Stimulated activated CD4-positive, alpha-beta T cell treated with anti-CD3 and anti-CD28 coated beads, Interleukin-4, amount 100 ng/mL, for 48 hours (primary cell): Measurements from ENCODE around the gene NAALADL1.

Experiments
- DNase-seq, 2 donors: peaks; one replicate each; pipeline ENCODE4 v3.0.0-alpha.2; 2020; ENCODE audit warnings: low read depth in 2 of 2

The NAALADL1 gene

DNA sequence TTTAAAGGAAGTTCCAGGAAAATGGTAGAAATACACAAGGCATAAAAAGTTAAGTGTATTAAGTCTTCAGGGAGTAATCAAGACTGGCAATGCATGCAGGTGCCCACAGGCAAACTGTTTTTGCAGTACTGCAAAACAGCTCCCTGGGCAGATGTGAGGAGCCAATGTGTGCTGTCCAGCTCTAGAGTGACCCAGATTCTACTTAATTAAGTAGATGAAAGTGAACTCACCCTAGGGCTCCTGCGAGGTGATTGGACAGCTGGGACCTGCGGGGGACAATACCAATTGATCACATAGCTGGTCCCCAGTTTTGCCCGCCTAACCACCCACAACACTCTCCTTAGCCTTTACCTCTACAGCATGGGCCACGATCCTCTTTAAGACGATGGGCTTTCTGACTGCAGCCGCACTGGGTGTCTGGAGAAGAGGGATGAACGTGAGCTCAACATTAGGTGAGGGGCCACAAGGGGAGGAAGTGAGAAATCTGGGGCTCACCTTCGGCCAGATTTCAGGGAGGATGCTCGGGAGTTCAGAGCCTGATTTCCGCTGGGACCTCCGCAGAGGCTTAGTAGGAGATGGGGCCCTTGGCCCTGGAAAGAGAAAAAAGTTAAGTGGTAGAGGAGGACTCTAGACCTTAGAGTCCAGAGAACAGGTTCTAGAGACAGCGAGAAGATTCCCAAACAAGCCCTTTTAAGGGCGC, 24.9 kb upstream of the NAALADL1 start:
- no peak for DNase-seq

DNA sequence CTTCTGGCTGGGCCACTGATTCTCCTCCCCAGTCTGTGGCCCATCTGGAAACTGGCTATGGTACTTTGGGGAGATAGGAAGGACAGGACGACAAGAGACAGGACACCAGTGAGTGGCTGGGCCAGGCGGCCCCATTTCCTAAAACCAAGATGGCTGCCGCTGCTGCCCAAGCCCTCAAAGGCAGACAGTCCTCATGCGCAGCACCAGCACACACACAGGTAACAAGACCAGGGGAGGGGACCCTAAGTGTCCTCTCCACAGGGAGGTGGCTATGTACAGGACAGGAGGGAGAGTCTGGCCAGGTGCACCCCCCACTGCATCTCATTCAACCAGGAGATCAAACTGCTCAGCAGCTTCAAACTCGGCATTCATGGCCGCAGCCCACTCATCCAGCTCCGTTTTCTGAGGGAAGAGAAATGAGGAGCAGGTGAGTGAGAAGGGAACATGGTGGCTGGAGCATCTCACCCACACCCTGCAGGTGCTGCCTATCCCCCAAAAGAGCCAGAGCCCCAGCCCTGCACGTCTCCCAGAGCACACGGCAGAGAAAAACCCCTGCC, 20.5 kb upstream of the NAALADL1 start:
- DNase-seq = no peak

DNA sequence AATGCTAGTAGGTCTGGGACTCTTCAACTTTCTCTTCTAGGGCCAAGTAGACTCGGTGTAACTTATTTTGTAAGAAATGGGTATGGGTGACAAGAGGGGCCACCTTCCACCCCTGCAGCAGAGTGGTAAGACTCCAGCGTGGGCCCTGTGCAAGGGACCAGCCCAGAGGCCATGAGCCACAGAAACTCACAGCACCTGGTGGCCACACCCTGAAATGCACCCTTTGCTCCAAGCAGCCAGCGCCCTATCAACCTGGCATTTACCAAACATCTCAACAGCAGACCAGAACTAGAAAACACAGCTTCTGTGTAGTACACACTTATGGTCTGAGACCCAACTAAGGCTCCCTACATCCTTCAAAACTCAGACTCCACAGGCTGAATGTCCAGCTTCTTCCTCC, 19.8 kb upstream of the NAALADL1 start:
- DNase-seq = peak; percentile 55 to 57

DNA sequence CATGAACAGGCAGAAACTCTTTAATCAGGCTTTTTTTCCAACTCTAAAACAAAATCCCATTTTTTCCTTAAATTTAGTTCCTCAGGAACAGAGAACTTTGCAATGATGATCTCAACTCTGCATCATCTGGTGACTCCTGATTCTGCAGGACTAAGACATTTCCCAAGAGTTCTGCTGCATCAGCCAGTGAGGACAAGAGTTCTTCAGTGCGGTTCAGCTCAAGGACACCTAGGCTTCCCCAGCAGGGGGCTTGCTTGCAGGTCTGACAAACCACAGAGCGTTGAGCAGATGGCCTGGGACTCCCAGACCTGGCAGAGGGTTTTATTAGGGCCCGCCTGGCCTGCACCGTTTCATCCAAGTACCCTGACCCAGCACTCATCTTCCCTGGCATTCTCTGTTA, 19.1 kb upstream of the NAALADL1 start:
- no peak for DNase-seq

DNA sequence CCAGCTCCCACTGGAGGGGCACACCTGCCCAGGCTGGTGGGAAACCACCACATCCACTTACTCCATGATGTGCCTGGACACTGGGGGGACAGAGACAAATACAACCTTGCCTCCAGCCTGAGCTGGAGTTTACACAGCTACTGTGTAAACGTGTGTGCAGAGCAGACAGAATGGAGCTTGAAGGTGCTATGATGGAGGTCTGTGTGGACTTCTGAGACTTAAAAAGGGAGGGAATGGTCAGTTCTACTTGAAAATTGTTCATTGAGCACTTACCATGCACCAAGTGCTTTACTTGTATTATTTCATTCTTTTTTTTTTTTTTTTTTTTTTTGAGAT, 14.2 kb upstream of the NAALADL1 start:
- no peak for DNase-seq

DNA sequence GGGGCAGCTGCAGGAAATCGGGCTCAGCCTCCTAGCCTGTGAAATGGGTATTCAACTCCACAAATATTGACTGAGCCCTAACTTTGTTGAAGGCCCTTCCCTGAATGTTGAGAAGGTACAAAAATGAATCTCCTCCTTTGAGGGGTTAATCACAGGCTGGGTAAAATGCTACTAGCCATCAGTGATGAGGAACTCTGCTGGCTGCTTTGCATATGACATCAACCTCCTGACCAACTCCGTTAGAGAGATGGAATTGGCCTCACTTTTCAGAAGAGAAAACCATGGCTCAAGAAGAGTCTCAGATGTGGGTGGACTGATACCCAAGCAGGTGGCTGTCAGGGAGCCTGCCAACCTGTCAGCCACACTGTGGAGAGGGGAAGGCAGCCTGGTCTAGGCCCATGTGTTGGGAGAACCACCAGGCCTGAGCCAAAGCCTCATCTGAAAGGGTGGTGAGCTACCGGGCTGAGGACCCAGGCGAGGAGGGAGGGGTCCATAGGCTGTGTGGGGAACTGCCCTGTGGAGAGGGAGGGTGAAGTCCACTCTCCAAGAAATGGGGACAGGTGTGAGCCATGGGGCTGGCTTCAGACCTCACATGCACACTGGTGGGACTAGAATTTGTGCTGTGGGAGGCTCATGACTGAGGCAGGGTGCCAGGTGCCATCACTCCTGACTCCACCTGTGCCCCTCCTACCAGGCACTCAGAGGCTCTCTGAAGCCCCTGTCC, 13.7 kb upstream of the NAALADL1 start:
- DNase-seq = no peak

DNA sequence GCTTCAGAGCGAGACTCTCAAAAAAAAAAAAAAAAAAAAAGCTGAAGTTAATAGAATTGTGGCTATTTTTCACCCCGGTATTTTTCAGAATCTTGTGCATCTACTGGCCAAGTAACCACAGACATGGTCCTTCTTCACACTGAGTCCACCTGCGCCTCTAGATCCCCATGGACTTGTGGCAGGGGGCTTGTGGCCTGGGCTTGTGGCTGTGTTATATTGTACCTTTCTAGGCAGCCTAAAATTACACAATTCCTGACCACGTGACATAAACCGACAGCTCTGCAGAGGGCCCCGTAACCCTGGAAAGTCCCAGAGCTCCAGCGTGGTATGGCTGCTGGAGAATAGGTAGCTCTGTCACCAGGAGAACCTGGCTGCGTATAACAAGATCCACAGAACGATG, 10.9 kb upstream of the NAALADL1 start:
- DNase-seq = no peak

DNA sequence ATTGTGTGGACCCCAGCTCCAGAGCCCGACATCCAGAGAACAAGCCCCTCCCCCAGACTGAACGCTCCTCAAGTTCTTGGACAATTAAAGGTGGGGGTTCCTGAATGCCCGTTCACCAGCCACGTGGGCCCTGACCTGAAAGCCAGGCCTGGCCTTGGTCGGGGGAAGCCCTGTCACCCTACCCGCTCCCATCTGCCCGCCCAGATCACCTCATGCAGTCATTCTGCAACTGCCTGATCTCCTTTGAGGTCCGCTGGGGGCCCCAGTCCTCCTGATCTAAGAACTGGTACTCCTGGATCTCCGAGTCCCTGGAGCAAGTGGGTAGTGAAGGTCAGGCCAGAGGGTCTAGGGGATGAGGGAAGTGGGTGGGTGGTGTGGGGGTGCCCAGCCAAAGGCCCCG, 9.1 kb upstream of the NAALADL1 start:
- no peak for DNase-seq

DNA sequence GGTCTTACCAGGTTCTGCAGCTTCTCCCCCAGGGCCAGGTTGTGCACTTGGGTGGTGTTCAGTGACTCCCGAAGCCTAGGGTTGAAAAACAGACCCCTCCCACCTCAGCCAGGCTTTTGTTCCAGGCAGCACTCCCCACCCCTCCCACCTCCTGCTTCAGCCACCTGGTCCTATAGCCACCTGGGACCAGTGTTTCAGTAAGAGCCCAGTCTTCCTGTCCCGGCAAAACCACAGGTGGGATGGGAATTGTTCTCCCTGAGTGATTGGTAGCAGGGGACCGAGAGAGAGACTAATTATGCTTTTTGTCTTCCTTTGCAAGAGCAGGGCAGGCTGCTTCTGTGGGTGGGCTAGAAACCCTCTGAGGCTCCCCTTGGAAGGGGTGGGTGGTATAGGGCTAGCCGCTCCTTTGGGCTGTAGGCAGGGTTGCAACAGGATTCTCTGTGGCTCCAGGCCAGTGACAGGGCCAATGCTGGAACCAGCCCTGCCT, 8.5 kb upstream of the NAALADL1 start:
- no peak for DNase-seq

DNA sequence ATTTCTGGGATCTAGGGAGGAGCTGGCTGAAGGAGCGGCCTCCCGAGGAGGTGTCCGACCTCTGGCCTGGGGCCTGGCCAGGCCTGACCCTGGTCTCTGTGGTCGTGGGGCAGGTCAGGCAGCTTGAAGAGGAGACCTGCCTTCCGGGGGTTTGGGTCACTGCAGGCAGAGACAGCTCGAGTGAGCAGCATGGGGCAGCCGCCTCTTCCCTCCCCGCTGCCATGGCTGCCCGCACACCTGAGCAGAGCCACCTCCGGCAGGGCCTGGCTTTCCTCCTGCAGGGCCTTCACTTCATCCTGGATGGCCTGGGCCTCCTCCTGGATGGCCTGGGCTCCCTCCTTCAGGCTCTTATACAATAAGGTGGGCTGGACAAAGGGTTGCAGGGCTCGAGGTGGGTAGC, 8.0 kb upstream of the NAALADL1 start:
- no peak for DNase-seq

DNA sequence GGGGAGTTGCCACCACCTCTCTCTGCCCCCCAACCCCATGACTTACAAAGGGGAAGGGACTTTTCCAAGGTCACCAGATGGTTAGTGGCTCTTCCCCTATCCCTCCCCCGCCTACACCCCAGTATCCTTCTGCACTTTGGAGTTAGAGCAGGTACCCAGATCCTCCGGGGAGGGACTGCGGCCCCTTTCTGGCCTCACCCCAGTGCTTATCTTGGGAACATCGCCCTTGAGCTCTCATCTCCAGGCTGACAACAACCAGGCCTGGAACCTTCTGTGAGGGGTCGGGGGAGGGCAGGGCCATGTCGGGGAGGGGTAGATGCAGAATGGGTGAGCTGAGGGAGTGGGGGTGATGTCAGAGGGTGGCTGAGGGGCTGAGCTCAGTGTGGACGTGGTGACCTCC, 7.5 kb upstream of the NAALADL1 start:
- DNase-seq = no peak

DNA sequence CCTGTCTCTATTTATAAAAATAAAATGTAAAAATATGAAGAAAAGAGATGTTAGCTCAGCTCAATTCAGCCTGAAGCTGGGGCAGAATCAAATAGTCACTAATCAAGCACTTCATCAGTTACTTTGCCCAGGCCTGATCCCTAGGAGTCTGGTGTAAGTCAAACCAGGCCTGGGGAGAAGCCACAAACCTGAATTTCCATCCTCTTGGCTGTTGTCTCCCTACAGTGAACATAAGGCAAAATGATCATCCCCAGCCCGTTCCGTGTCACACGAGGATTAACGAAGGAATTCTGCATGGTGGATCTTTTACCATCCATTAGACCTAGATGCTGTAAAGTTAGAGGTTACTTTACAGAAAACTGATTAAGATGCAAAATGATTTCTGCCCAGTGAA, 6.5 kb upstream of the NAALADL1 start:
- DNase-seq = no peak

DNA sequence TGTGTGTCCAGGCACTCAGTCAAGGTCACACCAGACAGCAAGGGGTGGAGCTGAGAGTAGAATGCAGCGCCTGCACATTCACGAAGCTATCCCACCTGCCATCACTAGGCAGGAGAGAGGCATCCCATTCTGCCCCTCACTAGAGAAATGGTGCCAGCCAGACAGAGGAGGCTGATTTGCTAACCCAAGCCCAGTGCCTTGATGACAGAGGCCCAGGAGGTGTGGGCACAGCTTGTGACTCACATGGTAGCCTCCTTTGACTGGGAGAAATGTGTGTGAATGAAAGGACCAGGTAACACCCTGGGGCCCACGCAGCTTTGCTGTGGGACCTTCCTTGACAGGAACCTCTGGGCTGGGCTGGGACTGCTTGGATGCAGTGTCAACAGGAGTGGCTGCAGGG, 5.2 kb upstream of the NAALADL1 start:
- no peak for DNase-seq

DNA sequence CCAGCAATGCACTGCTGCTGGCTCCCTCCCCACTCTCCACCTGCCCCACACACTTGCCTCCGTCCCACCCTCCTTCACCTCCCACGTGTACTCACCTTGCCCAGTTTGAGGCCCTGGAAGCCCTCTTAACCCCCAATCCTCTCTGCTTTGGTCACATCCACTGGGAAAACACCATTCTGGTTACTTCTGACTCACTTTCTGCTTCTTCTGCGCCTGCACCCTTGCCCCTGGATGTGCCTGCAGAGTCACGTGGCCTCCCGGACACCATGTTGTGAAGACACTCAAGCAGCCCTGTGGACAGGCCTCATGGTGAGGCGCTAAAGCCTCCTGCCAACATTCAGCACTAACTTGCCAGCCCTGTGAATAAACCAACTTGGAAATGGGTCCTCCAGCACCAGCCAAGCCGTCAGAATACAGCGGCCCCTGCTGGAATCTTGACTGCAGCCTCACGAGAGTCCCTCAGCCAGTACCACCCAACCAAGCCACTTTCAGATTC, 2.6 kb upstream of the NAALADL1 start:
- DNase-seq = no peak

DNA sequence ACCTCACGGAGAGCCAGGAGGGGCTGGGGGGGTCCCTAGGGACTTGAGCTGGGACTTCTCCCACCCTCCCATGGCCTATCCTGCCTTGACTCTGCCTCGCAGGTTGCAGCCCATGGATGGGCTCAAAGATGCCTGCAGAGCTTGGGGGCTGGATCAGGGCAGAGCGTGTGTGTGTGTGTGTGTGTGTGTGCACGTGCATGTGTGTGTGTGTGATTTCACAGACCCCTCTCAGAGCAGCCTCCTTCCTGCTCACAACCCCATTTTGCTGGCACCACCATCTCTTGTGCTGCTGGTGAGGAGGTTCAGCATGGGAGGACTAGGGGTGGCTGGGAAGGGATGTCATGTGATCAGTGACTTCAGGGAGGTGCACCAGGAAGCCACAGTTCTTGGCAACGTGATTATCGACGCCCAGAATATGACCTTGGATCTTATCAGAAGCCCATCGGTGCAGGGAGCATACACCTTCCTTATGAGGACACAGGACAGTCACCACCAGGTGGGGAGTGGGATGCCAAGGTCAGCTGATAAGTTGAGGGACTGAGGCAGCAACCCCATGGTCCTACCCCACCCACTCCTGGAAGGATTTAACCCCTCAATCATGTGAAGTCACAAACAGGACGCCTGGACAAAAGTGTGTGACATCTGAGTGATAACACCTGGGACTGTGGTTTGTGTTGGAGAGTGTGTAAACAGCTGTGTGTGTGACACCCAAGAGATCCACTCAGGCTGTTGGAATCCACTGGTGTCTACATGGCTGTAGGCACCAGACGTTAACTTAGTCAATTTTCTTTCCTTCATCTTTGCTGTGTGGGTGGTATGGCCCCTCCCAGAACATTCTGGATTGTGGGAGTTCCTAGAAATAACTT, 1.8 kb upstream of the NAALADL1 start:
- DNase-seq = no peak

DNA sequence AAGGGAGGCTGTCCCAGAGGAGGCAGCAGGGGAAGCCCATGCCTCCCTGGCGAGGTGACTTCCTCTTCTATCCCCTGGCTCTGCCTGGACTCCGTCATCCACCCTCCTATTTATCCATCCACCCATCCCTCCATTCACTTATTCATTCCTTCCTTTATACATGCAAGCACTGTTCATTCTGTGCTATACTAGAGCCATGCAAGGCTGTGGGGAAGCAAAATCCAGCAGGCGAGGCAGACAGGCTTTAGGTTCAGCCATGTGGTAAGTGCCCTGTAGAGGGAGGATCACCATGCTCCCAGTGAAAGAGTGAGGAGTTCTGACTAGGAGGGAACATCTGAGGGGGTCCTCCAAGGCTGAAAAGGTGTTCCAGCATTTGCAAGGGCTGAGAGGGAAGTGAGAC, 1.2 kb upstream of the NAALADL1 start:
- no peak for DNase-seq

DNA sequence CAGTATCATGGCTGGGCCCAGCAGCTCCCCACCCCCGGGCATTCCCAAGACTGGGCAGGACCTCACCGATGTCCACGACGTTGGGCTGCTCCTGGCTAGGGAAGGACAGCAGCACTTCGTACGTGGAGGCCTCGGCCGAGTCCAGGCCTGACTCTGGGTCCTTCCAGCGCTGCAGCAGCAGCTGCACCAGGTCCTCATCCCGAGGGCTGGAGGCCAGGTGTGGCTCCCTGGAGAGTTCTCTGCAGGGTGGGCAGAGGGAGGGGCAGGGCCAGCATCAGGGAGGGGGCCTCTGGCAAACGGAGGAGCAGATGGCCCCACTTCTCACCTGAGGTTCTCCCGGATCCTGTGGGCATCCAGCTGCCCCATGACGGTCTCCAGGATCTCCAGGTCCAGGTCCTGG, 341 bp downstream of the NAALADL1 start:
- no peak for DNase-seq

DNA sequence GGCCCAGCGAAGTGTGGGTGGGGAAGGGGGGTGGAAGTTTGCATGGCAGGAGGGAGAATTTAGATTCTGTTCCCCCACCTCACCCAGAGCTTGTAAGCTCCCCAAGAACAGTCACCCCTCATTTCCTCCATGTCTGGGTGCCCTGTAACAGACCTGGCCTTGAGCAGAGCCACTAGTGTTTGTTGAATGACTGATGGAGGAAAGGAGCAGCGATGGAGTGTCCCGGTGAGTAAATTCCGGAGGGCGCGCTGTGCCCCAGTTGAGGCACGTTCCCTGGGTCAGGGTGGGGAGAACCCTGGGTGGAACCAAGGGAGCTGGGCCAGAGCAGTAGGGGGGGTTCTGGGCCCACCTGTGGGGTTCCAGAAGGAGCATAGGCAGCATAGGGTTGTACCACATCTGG, 827 bp downstream of the NAALADL1 start:
- no peak for DNase-seq

DNA sequence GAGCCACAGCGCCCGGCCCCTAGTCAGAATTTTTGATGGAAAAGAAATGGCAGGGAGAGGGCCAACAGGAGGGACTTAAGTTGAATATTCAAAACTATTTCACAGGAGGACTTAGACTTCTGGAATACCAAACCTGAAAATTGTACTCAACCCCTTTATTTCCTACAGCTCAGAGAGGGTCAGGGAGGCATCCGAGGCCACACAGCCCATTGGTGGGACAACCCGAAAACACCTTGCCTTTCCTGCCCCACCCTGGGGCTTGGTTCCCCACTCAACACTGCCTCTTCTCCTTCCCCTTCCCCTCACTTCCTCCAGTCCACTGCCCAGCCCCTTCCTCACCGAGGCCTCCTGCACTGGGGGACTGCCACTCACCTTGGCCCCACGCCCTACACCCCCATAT, 1.4 kb downstream of the NAALADL1 start:
- DNase-seq = no peak

DNA sequence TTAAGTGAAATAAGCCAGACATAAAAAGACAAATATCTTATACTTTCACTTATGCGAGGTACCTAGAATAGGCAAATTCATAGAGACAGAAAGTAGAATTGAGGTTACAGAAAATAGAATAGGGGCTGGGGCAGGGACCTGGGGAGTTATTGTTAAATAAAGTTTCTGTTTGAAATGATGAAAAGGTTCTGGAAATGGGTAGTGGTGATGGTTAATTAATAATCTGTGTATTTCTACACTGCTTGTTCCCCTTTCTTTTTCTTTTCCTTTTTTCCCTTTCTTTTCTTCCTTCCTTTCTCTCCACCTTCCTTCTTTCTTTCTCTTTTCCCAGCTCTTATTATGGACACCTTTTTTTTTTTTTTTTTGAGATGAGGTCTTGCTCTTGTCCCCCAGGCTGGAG, 2.8 kb downstream of the NAALADL1 start:
- DNase-seq = no peak

DNA sequence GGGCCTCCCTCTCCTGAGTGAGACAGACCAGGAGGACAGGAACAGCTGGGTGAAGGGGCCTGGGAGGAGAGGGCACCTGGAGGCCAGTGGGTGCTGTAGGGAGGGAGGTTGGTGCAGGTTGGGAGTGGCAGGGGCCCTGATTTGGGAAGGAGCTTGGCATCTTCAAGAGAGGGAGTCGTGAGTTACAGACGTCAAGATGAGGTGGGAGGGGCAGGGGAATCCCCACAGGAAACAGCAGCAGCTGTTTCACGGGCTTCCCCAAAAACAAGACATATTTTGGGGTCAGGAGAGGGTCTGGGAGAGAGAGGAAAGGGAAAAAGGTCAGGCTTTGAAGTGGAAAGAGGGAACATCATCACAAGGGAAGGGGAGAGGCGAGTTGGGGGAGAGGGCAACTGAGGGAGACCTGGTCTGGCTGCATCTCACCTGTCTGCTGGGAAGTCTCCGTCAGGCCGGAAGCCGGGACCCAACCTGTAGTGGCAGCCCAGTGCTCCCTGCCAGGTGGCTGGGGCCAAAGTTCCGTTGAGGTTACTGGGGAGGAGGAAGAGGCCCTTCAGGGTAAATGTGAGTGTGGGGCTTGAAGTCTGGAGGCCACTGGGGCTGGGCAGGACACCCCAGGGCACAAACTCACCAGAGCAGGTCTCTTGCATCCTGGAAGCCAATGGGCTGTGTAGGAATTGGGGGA, 4.4 kb downstream of the NAALADL1 start:
- no peak for DNase-seq

DNA sequence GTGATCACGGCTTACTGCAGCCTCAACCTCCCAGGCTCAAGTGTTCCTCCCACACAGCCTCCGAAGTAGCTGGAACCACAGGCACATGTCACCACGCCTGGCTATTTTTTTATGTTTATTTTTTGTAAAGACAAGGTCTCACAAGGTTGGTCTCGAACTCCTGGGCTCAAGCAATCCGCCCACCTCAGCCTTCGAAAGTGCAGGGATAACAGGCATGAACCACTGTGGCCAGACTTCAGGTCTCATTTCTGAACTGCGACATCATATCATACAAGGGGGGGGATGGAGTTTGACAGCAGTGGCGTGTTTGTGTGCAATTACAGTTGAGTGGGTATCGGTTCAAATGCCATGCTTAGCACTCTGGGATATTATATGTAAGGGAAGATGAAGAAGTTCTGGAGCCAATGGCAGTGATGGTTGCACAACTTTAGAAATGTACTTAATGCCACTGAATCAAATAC, 6.9 kb downstream of the NAALADL1 start:
- DNase-seq = no peak
